HEK293T (cell line): Measurements from ENCODE around the gene CCNY.
A peak's percentile ranks its signal among the peaks of the same experiment; 100 is the strongest.

Source experiments
- CTCF ChIA-PET: fragments of 350-600 bp; formaldehyde crosslinking; extraction: SDS; loops from one replicate; lab custom pipeline; 2021; ENCODE audit warnings: antibody characterized with exemption, inconsistent platforms; lab: Yijun Ruan, JAX
- POLR2A ChIA-PET: fragments of 350-600 bp; formaldehyde crosslinking; extraction: SDS; loops from one replicate; lab custom pipeline; 2020; ENCODE audit warnings: antibody characterized with exemption, inconsistent platforms; lab: Yijun Ruan, JAX
- DNase-seq: peaks from one replicate; pipeline ENCODE4 v3.0.0; 2012; ENCODE audit warnings: mixed read lengths; ENCODE audit errors: extremely low spot score
- ARNT ChIP-seq: fragments of 450-650 bp; IDR thresholded peaks from 2 replicates; pipeline ENCODE4 v1.6.1; 2017; ENCODE audit warnings: mild to moderate bottlenecking
- BHLHE40 ChIP-seq: fragments of 450-650 bp; IDR thresholded peaks from 2 replicates; pipeline ENCODE4 v1.6.1; 2016; ENCODE audit warnings: mild to moderate bottlenecking, moderate library complexity, borderline replicate concordance
- CTBP1 ChIP-seq: fragments of 450-650 bp; IDR thresholded peaks from 2 replicates; pipeline ENCODE4 v1.6.1; 2016; ENCODE audit warnings: borderline replicate concordance
- ELF4 ChIP-seq: fragments of 450-650 bp; IDR thresholded peaks from 2 replicates; pipeline ENCODE4 v1.6.1; 2017; ENCODE audit warnings: antibody characterized with exemption
- FOXA1 ChIP-seq: fragments of 450-650 bp; IDR thresholded peaks from 2 replicates; pipeline ENCODE4 v1.6.1; 2016; ENCODE audit warnings: mild to moderate bottlenecking
- FOXK2 ChIP-seq: fragments of 450-650 bp; IDR thresholded peaks from 2 replicates; pipeline ENCODE4 v1.6.1; 2016; ENCODE audit warnings: mild to moderate bottlenecking
- FOXM1 ChIP-seq: fragments of 450-650 bp; IDR thresholded peaks from 2 replicates; pipeline ENCODE4 v1.6.1; 2017; ENCODE audit warnings: mild to moderate bottlenecking, borderline replicate concordance
- HDGF ChIP-seq: fragments of 450-650 bp; IDR thresholded peaks from 2 replicates; pipeline ENCODE4 v1.6.1; 2017; ENCODE audit warnings: antibody characterized with exemption, borderline replicate concordance
- L3MBTL2 ChIP-seq: fragments of 450-650 bp; conservative IDR thresholded peaks from 2 replicates; pipeline ENCODE4 v1.6.1; 2016; ENCODE audit warnings: mild to moderate bottlenecking
- LEF1 ChIP-seq: fragments of 450-650 bp; IDR thresholded peaks from 2 replicates; pipeline ENCODE4 v1.6.1; 2017; ENCODE audit warnings: mild to moderate bottlenecking, borderline replicate concordance
- NFRKB ChIP-seq: fragments of 450-650 bp; IDR thresholded peaks from 2 replicates; pipeline ENCODE4 v1.6.1; 2016; ENCODE audit warnings: mild to moderate bottlenecking, moderate library complexity
- SP1 ChIP-seq: fragments of 450-650 bp; IDR thresholded peaks from 2 replicates; pipeline ENCODE4 v1.6.1; 2017
- SUZ12 ChIP-seq: fragments of 450-650 bp; IDR thresholded peaks from 2 replicates; pipeline ENCODE4 v1.6.1; 2016; ENCODE audit warnings: mild to moderate bottlenecking
- TARDBP ChIP-seq: fragments of 450-650 bp; IDR thresholded peaks from 2 replicates; pipeline ENCODE4 v1.6.1; 2016
- ZNF384 ChIP-seq: fragments of 450-650 bp; IDR thresholded peaks from 2 replicates; pipeline ENCODE4 v1.6.1; 2016
- TF ChIP-seq, protein P1 (sequence below): fragments of 450-650 bp; IDR thresholded peaks from 2 replicates; pipeline ENCODE4 v1.6.1; 2016

CCNY gene

DNA sequence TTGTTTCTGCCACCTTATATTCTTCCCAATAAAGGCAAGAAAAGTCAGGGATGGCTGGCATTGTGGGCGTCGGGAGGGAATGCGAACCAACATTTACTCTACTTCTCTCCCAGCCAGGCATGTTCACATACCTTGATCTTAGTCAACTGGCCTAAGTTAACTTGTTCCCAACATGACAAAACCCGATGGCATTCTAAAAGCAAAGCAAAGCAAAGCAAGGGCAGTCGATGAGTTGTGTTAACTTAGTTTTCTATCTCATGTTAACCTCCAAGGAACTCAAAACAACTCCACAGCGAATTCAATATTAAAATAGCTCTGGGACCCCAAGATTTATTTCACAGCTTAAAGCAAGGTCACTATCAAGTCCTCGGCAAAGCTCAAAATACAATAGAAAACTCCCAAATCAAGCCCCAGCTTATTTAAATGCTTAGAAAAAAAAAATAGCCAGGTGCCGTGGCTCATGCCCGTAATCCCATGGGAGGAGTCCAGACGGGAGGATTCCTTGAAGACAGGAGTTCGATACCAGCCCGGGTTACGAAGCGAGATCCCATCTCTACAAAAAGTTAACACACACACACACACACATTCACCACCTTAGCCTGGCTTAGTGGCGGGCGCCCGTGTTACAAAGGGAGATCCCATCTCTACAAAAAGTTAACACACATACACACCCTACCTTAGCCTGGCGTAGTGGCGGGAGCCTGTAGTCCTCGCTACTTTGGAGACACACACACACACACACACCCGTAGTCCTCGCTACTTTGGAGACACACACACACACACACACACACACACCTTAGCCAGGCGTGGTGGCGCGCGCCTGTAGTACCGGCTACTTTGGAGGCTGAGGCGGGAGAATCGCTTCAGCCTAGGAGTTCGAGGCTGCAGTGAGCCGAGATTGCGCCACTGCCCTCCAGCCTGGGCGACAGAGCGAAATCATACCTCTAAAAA, 901 bp upstream of the CCNY start:
- POLR2A ChIA-PET = no interaction called here
- TF ChIP-seq FOXM1 (no peak), FOXK2 (no peak), L3MBTL2 (no peak; the same call in 1 of the 2 replicates), CTBP1 (no peak), ZNF384 (no peak), FOXA1 (no peak), TARDBP (no peak), ARNT (no peak), NFRKB (no peak), HDGF (no peak), SP1 (no peak), LEF1 (no peak), SUZ12 (no peak), ELF4 (no peak), BHLHE40 (no peak)
- TF ChIP-seq, protein P1, sequence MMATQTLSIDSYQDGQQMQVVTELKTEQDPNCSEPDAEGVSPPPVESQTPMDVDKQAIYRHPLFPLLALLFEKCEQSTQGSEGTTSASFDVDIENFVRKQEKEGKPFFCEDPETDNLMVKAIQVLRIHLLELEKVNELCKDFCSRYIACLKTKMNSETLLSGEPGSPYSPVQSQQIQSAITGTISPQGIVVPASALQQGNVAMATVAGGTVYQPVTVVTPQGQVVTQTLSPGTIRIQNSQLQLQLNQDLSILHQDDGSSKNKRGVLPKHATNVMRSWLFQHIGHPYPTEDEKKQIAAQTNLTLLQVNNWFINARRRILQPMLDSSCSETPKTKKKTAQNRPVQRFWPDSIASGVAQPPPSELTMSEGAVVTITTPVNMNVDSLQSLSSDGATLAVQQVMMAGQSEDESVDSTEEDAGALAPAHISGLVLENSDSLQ = no peak
- DNase-seq = no peak
- CTCF ChIA-PET = no interaction called here

DNA sequence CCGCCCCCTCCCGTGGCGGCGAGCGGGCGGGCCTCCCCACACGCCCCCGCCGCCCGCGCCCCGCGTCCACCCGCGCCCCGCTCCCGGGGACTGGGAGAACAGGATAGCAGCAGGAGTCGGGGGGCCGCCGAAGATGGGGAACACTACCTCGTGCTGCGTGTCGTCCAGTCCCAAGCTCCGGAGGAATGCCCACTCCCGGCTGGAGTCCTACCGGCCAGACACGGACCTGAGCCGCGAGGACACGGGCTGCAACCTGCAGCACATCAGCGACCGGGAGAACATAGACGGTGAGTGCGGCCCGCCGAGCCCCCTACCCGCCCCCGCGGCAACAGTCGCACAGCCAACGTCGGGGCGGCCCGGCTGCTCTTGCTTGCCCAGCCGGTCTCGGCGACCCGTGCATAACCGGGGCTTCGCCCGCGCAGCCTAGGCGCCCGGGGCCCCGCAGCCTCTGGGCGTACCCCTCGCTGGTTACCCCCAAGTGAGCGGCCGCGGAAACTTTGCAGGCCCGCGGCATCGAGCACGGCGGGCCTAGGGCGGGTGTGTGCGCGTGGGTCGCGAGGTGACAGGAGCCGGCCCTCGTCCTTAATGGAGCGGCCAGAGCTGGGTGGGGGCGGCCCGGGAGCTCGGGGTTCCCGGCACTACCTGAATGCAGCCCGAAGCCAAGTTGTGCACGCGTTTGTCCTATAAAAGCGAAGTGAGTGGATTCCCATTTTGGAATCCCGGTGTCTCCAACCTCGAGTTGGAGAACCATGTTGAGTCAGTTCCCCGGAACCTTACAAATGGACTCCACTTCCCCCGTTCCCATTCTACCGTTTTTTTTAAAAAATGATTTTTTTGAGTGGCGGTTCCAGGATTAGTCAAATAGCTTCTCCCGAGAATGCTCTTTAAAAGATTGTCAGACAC, 863 bp downstream of the CCNY start:
- TF ChIP-seq L3MBTL2 (0 out of 2 replicates have a peak, but pooled peaks have one; percentile 22), NFRKB (no peak)
- ChIA-PET POLR2A (interaction anchor here (1.1 kb wide), 1 partner anchor 141 kb away, joined by 3 read pairs; no protein-coding TSS in a partner anchor), CTCF (no interaction called here)
- peak; percentile 36 for DNase-seq

DNA sequence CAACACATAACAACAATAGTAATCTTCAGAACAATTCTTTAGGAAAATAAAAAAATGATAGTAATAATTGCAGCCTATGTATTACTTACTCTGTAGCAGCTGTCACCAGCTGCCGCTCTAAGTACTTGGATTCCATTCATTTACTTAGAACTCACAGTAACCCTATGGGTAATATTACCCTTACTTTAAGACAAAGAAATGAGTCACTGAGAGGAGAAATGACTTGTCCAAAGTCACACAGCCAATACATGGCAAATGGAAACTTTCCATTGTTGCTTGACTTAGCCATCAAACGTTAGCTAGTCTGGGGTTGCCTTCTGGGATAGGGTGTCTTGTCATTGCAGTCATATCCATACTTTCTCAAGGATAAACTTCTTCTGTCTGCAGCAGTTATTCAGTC, 3.6 kb downstream of the CCNY start:
- TF ChIP-seq BHLHE40 (no peak), SP1 (no peak), FOXK2 (no peak), CTBP1 (no peak), HDGF (no peak), FOXM1 (no peak), LEF1 (no peak), SUZ12 (no peak), ZNF384 (no peak), ARNT (no peak), NFRKB (no peak), FOXA1 (no peak), L3MBTL2 (no peak), ELF4 (no peak)
- TF ChIP-seq, protein P1 = no peak
- ChIA-PET CTCF (interaction anchor here (1.2 kb wide), 1 partner anchor 14 kb away, joined by 11 read pairs; no protein-coding TSS in a partner anchor), POLR2A (no interaction called here)
- DNase-seq = no peak

DNA sequence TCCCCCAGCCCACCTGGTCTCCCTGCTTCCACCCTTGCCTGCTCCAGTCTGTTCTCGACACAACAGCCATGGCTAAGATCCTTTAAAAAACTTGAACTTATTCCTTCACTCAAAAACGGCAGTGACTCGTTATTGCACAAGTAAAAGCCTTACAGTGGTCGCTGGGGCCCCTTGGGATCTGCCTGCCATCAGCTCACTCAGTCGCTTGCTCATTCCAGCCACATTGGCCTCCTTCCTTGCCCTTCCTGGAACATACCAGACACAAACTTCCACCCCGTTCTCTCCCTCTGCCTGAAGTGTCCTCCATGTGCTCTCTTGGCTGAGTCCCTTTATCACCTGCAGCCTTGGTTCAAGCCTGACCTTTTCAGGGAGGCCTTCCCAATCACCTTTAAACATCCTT, 4.7 kb downstream of the CCNY start:
- POLR2A ChIA-PET = no interaction called here
- TF ChIP-seq ZNF384 = no peak
- TF ChIP-seq, protein P1 = no peak
- no peak for TF ChIP-seq HDGF
- no peak for TF ChIP-seq TARDBP
- no peak for TF ChIP-seq FOXK2
- no peak for TF ChIP-seq NFRKB
- no peak for TF ChIP-seq FOXA1
- no peak for TF ChIP-seq LEF1
- no peak for TF ChIP-seq ARNT
- no peak for TF ChIP-seq CTBP1
- no peak for TF ChIP-seq FOXM1
- TF ChIP-seq BHLHE40 = no peak
- no peak for TF ChIP-seq L3MBTL2
- TF ChIP-seq ELF4 = no peak
- no peak for TF ChIP-seq SP1
- no peak for TF ChIP-seq SUZ12
- CTCF ChIA-PET = interaction anchor here (1.4 kb wide), 1 partner anchor 11 kb away, joined by 3 read pairs; no protein-coding TSS in a partner anchor
- no peak for DNase-seq

DNA sequence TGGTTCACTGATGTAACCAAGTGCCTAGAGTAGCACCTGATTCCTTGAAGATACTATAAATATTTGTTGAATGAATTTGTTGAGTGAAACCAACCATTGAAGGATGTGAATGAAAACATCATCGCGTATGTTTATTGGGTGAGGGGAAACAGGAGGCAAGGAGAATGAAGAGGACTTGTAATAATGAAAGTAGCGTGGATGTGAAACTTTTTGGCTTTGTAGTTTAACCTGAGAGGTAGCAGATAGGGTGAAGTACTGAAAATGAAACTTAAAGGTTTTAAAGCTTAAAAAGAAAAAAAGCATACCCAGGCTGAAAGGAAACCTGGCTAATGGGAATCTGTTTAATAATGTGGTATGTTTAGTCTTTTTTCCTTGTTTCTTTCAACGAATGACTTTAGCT, 5.2 kb downstream of the CCNY start:
- no peak for DNase-seq
- ChIA-PET POLR2A (no interaction called here), CTCF (interaction anchor here (1.4 kb wide), 1 partner anchor 10 kb away, joined by 3 read pairs; no protein-coding TSS in a partner anchor)
- TF ChIP-seq CTBP1 (no peak), ELF4 (no peak), HDGF (no peak), TARDBP (no peak), FOXM1 (no peak), SUZ12 (no peak), LEF1 (no peak), SP1 (no peak), ZNF384 (no peak), BHLHE40 (no peak), FOXA1 (no peak), NFRKB (no peak), FOXK2 (no peak), L3MBTL2 (no peak), ARNT (no peak)
- TF ChIP-seq, protein P1 = no peak
